Body of pancreas (tissue), 4 donors: ENCODE data around the gene TSPOAP1.

Experiments
- CTCF ChIP-seq, 7 experiments: fragments of 450-650 bp in 4 of 7; fragments of 200-600 bp in 3 of 7; sonication (generic) in 3 of 7; IDR thresholded peaks; one replicate each; pipeline ENCODE4 v1.5.1; 2016 to 2019; ENCODE audit warnings: antibody characterized with exemption in 7 of 7
- POLR2A ChIP-seq, 3 donors: fragments of 450-650 bp; IDR thresholded peaks; one replicate each; pipeline ENCODE4 v1.6.1; 2016; ENCODE audit warnings: antibody characterized with exemption in 3 of 3, mild to moderate bottlenecking in 2 of 3

DNA sequence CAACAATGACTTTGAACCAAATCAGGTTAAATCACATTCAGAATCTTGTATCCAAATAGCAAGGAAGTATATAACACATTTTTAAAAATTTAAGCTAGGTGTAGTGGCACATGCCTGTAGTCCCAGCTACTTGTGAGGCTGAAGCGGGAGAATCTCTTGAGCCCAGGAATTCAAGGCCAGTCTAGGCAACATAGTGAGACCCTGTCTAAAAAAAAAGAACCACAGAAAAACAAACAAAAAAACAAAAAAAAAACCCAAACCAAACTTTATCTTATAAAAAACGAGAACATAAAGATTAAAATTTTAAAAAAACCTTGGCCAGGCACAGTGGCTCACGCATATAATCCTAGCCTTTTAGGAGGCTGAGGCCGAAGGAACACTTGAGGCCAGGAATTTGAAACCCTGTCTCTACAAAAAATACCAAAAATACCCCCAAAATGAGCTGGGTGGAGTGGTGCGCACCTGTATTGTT lies 11.8 kb upstream of the TSPOAP1 start:
- TF ChIP-seq CTCF (IDR thresholded peaks at IDR 0.05) (no peak), POLR2A (IDR thresholded peaks at IDR 0.05) (no peak)
